SKM-1 (cell line): ENCODE data around the gene TIGIT.

Experiments used
- DNase-seq: peaks from one replicate; lab custom pipeline; 2025; ENCODE audit not compliant: unreplicated experiment; lab: John Stamatoyannopoulos, UW

TIGIT gene

DNA sequence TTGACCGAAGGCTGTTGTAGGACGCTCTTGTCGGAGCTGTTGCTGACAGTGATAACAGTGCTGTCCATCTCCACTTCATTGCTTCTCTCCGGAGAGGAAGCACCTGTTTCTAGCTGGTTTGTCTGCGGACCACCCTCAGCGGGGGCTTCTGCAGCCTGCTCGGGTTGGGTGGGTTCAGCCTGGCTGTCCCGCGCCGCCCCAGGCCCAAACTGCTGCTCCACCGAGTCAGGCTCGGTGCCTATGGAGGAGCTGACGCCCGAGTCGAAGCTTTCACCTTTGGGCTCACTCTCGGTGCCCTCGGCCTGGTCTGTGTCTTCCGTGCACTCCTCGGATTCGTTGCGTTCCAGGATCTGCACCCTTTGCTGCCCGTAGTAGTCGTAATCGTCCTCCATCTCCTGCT is 56.9 kb downstream of the TIGIT start:
- no peak for DNase-seq

DNA sequence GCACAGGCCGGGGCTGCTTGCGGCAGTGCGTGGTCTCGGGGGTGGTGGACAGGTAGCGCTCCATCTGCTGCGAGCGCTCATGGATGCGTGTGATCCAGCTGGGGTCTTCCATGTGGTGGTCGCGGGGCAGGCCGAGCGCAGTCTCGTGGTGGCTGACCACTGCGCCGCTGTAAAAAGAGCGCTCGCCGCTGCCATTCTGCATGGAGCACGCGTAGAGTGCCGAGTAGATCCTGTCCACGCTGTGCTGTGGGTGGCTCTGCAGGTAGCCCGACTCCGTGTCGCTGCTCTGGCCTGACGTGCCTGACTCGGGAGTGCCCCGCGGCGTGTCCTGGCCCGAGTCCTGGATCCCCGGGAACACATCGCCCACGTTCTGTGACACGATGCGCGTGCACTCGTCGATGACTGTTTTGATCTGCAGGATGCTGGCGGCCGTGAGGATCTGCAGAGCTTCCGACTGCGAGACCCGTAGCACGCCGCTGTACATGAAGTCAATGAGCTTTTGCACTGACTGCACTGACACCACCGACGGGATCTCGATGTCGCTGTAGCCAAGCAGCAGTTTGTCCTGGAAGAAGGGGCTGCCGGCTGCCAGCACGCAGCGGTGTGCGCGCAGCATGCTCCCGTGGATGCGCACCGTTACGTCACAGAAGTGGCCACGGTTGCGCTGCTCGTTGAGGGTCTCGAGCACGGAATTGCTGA is 57.4 kb downstream of the TIGIT start:
- DNase-seq, result no peak

DNA sequence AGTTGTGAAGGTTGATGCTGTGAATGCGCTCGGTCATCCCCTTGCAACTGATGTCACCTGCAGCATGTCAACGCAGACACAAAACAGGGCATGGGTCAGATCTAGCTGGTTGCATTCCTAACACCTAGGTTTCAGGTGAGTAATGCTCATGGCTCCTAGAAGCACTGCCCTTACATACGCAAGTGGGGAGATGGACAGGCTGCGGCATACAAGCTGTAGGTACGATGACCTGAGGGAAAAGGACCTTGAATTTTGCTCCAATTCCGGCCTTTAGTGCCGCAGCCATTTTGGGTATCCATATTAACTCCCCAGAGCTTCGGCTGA is 58.0 kb downstream of the TIGIT start:
- no peak for DNase-seq

DNA sequence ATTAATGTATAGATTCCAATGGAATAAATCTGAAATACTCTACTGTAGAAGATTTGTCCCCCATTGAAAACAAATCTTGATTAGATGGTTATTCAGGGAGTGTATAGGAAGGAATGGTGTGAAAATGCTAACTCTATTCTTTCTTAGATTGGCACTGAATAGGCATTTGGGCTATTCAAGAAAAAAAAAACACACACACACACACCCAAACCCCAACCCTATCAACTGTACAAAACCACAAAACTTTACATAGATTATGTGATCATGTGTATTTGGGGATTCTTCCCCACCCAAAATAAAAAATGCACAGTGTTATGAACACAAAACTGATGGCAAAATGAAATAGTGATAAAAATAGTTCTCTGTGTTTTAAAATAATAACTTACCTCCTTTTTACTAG is 61.8 kb downstream of the TIGIT start:
- no peak for DNase-seq

DNA sequence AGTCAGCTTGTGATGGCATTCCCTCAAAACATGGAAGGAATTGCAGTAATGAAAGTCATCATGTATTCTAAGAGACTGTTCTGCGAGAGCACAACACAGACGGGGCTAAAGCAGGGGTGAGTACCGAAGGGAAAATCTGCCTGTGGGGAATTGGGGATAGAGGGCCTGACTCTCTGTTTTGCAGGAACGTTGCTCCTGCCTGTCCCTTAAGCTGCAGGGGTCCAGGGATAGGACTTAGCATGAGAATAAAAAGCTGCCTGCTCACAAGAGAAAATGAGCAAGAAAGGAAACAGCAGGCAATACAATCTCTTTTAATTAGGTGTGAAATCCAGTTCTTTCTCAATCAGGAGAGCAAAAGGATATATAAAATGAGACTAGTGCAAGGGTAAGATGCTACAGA is 62.2 kb downstream of the TIGIT start:
- DNase-seq, result no peak

DNA sequence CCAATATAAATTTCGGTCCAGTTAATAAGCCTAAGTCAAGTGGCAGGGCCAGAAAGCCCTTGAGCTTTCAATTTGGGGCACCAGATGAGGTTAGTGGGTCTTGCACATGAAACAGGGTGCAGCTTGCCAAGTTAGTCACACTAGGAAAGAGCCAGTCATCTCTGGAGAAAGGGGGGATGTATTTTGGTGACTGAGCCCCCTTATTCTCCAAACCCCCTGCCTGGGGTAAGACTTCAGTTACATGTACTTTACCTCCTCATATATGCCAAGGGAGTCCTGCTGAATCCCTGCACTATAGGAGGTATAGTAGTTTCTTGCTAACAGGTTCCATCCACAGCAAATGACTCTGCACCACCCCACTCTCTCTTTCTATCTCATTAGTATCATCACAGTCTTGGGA is 62.7 kb downstream of the TIGIT start:
- DNase-seq, result no peak
